Urinary bladder (tissue), 4 donors: Measurements from ENCODE around the gene FOXN4. TPM values are rescaled to one million over a fixed set of nuclear protein-coding genes. Genes with fewer than 3 reads are reported as not detected.

Experiments
- DNase-seq: peaks from one replicate; pipeline ENCODE4 v3.0.0-alpha.2; 2015; ENCODE audit errors: extremely low spot score
- H3K27ac ChIP-seq: one replicate; pipeline ENCODE4 v1.5.1; 2013; ENCODE audit warnings: low read depth, mild to moderate bottlenecking, moderate library complexity
- H3K36me3 ChIP-seq: one replicate; pipeline ENCODE4 v1.6.1; 2013; ENCODE audit warnings: mild to moderate bottlenecking, moderate library complexity; ENCODE audit not compliant: insufficient read depth
- H3K4me1 ChIP-seq: one replicate; pipeline ENCODE4 v1.6.1; 2013; ENCODE audit warnings: mild to moderate bottlenecking, moderate library complexity; ENCODE audit not compliant: insufficient read depth
- H3K4me3 ChIP-seq: one replicate; pipeline ENCODE4 v1.5.1; 2013; ENCODE audit warnings: low read depth, low read length
- WGBS: extraction: QIAGEN DNeasy Blood & Tissue Kit; methylation state at CpG from one replicate; pipeline ENCODE4 v1.1.7; 2013; 5-methylcytosine and 5-hydroxymethylcytosine counted together
- polyA plus RNA-seq: library from polyadenylated mRNA; stranded (reverse); fragments of 200-250 nt; gene quantifications from one replicate; pipeline ENCODE4 v1.2.3, GENCODE V29; 2013
- total RNA-seq: library from RNA; depleted of rRNA; stranded (reverse); fragments of >200 nt; gene quantifications from one replicate; pipeline ENCODE4 v1.2.3, GENCODE V29; 2014
- donor health status: healthy with polysubstance abuse.
- donor health status: healthy.

The FOXN4 gene
- not detected for total RNA-seq
- not detected for polyA plus RNA-seq

GRCh38 chr12:109308534-109309380, at the start of gene FOXN4:
TSS of gene FOXN4 (minus strand) at chr12:109309284. CDS start at chr12:109308321, 963 bp downstream.
- 8% methylated on average over 43 of the region's 43 CpGs for WGBS
- peak within 1 kb of the TSS; percentile 56 for H3K4me3 ChIP-seq
- no peaks in the 10 kb centered on the region for H3K36me3 ChIP-seq
- no peaks in the 10 kb centered on the region for H3K4me1 ChIP-seq
- DNase-seq, result no peak
- no peak within 1 kb of the TSS for H3K27ac ChIP-seq

- Histone ChIP-seq H3K4me3 (no peak overlapping the region), H3K4me1 (no peaks in the 10 kb centered on the region), H3K27ac (no peak overlapping the region), H3K36me3 (no peaks in the 10 kb centered on the region)
- DNase-seq, result no peak
- 66% methylated on average over 10 of the region's 10 CpGs for WGBS
Measured at GRCh38 chr12:109358154-109358869, 49.2 kb upstream of the FOXN4 start.

- no peak overlapping the region for H3K4me3 ChIP-seq
- no peak for DNase-seq
- 18% methylated on average over 2 of the region's 2 CpGs for WGBS
Measured at GRCh38 chr12:109357032-109357431, 47.9 kb upstream of the FOXN4 start.

GRCh38 chr12:109356577-109356976, 47.5 kb upstream of the FOXN4 start:
- Histone ChIP-seq H3K4me3 (no peak overlapping the region), H3K36me3 (no peaks in the 10 kb centered on the region), H3K4me1 (no peaks in the 10 kb centered on the region), H3K27ac (no peak overlapping the region)
- 33% methylated on average over 3 of the region's 3 CpGs for WGBS
- no peak for DNase-seq

More at GRCh38 chr12:109357032-109357431, 47.9 kb upstream of the FOXN4 start:
- Histone ChIP-seq H3K27ac (no peak overlapping the region), H3K4me1 (no peaks in the 10 kb centered on the region), H3K36me3 (no peaks in the 10 kb centered on the region)

GRCh38 chr12:109352184-109352583, 43.1 kb upstream of the FOXN4 start:
- H3K27ac ChIP-seq, result no peak overlapping the region
- no peaks in the 10 kb centered on the region for H3K36me3 ChIP-seq
- H3K4me3 ChIP-seq, result no peak overlapping the region
- 43% methylated on average over 6 of the region's 6 CpGs for WGBS
- H3K4me1 ChIP-seq, result no peaks in the 10 kb centered on the region
- DNase-seq, result no peak

- 63% methylated on average over 8 of the region's 8 CpGs for WGBS
- Histone ChIP-seq H3K4me1 (no peaks in the 10 kb centered on the region), H3K4me3 (no peak within 1 kb of the TSS), H3K36me3 (no peaks in the 10 kb centered on the region), H3K27ac (no peak within 1 kb of the TSS)
- no peak for DNase-seq
Measured at GRCh38 chr12:109347589-109347988, 38.5 kb upstream of the FOXN4 start, which contains the start of gene MYO1H. TSS of gene MYO1H (plus strand) at chr12:109347900. CDS start at chr12:109347961, 61 bp downstream.

GRCh38 chr12:109346920-109347319, 37.8 kb upstream of the FOXN4 start:
- Histone ChIP-seq H3K27ac (no peak overlapping the region), H3K4me1 (no peaks in the 10 kb centered on the region), H3K4me3 (no peak overlapping the region), H3K36me3 (no peaks in the 10 kb centered on the region)
- 91% methylated on average over 3 of the region's 3 CpGs for WGBS
- no peak for DNase-seq

- DNase-seq, result no peak
- H3K36me3 ChIP-seq, result no peaks in the 10 kb centered on the region
- no peaks in the 10 kb centered on the region for H3K4me1 ChIP-seq
- 90% methylated on average over 2 of the region's 2 CpGs for WGBS
- no peak overlapping the region for H3K4me3 ChIP-seq
- H3K27ac ChIP-seq, result no peak overlapping the region
Measured at GRCh38 chr12:109345428-109345827, 36.3 kb upstream of the FOXN4 start.

- H3K4me3 ChIP-seq, result no peak overlapping the region
- H3K27ac ChIP-seq, result no peak overlapping the region
- WGBS, result 39% methylated on average over 2 of the region's 2 CpGs
- no peaks in the 10 kb centered on the region for H3K36me3 ChIP-seq
- DNase-seq, result no peak
- H3K4me1 ChIP-seq, result no peaks in the 10 kb centered on the region
Measured at GRCh38 chr12:109343677-109344076, 34.6 kb upstream of the FOXN4 start.

- H3K36me3 ChIP-seq, result no peaks in the 10 kb centered on the region
- no peak overlapping the region for H3K27ac ChIP-seq
- no peak overlapping the region for H3K4me3 ChIP-seq
- DNase-seq, result no peak
- WGBS, result 88% methylated on average over 1 of the region's 1 CpG
- no peaks in the 10 kb centered on the region for H3K4me1 ChIP-seq
Measured at GRCh38 chr12:109336593-109336992, 27.5 kb upstream of the FOXN4 start.

- no peak for DNase-seq
- Histone ChIP-seq H3K4me1 (no peaks in the 10 kb centered on the region), H3K36me3 (no peaks in the 10 kb centered on the region), H3K4me3 (no peak overlapping the region), H3K27ac (no peak overlapping the region)
- WGBS, result 97% methylated on average over 2 of the region's 2 CpGs
Measured at GRCh38 chr12:109334887-109335286, 25.8 kb upstream of the FOXN4 start.

- H3K4me3 ChIP-seq, result no peak overlapping the region
- H3K27ac ChIP-seq, result no peak overlapping the region
- WGBS, result 25% methylated on average over 7 of the region's 7 CpGs
- no peaks in the 10 kb centered on the region for H3K4me1 ChIP-seq
- DNase-seq, result peak; percentile 43
- H3K36me3 ChIP-seq, result no peaks in the 10 kb centered on the region
Measured at GRCh38 chr12:109331301-109331952, 22.3 kb upstream of the FOXN4 start.

- Histone ChIP-seq H3K4me1 (no peaks in the 10 kb centered on the region), H3K27ac (no peak overlapping the region), H3K36me3 (no peaks in the 10 kb centered on the region), H3K4me3 (no peak overlapping the region)
- DNase-seq, result no peak
- 90% methylated on average over 16 of the region's 16 CpGs for WGBS
Measured at GRCh38 chr12:109330282-109331230, 21.5 kb upstream of the FOXN4 start.
